ENCODE measurements around the gene STK32B.

- TF ChIP-seq POLR2A (IDR thresholded peaks at IDR 0.05; ENCODE audit: low read depth, low read length) (no peak), CTCF (conservative IDR thresholded peaks at IDR 0.05; ENCODE audit: low read depth, low read length) (no peak), RFX5 (IDR thresholded peaks at IDR 0.05; ENCODE audit: low read depth, low read length) (no peak), MXI1 (IDR thresholded peaks at IDR 0.05; ENCODE audit: borderline replicate concordance, low read depth, low read length) (no peak)
Observed at GRCh38 chr4:5448221-5448620, 396.9 kb downstream of the STK32B start.
